Naive B cell (primary cell): ENCODE data around the gene MORC4. TPM values are rescaled to one million over a fixed set of nuclear protein-coding genes. Genes with fewer than 3 reads are reported as not detected.

Experiments used
- ATAC-seq, 2 donors: fragments of 150-1000 bp; cut with Tn5 transposase; 2 replicates each; pipeline ENCODE4 v1.10.0; 2021; ENCODE audit warnings: low read depth in 2 of 2, mild to moderate bottlenecking in 2 of 2, moderate library complexity in 2 of 2
- DNase-seq: peaks from one replicate; pipeline ENCODE4 v3.0.0; 2022
- H3K27ac Mint-ChIP-seq, 6 donors: one replicate each; pipeline ENCODE4 v1.8.0; 2020 to 2022; ENCODE audit warnings: mild to moderate bottlenecking in 6 of 6, mixed read lengths in 6 of 6, moderate library complexity in 5 of 6, inconsistent platforms in 2 of 6
- H3K27me3 Mint-ChIP-seq, 3 donors: one replicate each; pipeline ENCODE4 v1.8.0; 2021 to 2022; ENCODE audit warnings: mixed read lengths in 3 of 3, mild to moderate bottlenecking in 1 of 3
- H3K36me3 Mint-ChIP-seq, 2 donors: one replicate each; pipeline ENCODE4 v1.8.0; 2020 to 2022; ENCODE audit warnings: mixed read lengths in 2 of 2, inconsistent platforms in 1 of 2, mild to moderate bottlenecking in 1 of 2
- H3K4me1 Mint-ChIP-seq, 3 donors: one replicate each; pipeline ENCODE4 v1.8.0; 2020 to 2022; ENCODE audit warnings: mixed read lengths in 3 of 3, inconsistent platforms in 1 of 3, mild to moderate bottlenecking in 1 of 3, moderate library complexity in 1 of 3
- H3K4me3 Mint-ChIP-seq, 8 donors: one replicate each; pipeline ENCODE4 v1.8.0; 2020 to 2022; ENCODE audit warnings: mild to moderate bottlenecking in 8 of 8, mixed read lengths in 8 of 8, moderate library complexity in 8 of 8, inconsistent platforms in 2 of 8
- H3K9me3 Mint-ChIP-seq, 7 donors: one replicate each; pipeline ENCODE4 v1.8.0; 2020 to 2022; ENCODE audit warnings: mixed read lengths in 7 of 7, mild to moderate bottlenecking in 5 of 7, inconsistent platforms in 2 of 7, moderate library complexity in 1 of 7
- polyA plus RNA-seq, 6 donors: library from polyadenylated mRNA; unstranded; fragments of 300-500 nt; fragmentation: Illumina TruSeq; gene quantifications; one replicate each; pipeline ENCODE4 v1.2.3, GENCODE V29; 2021; ENCODE audit warnings: low read depth in 6 of 6

Gene MORC4
- polyA plus RNA-seq, 6 donors from 2014 or later = 0.14 to 4.3 (median 3.5) TPM

- DNase-seq = no peak
- H3K27me3 Mint-ChIP-seq = no peaks in the 10 kb centered on the region
Observed at GRCh38 chrX:106948641-106949040, 51.4 kb downstream of the MORC4 start.

GRCh38 chrX:106946464-106946863 lies 53.5 kb downstream of the MORC4 start:
- H3K27ac Mint-ChIP-seq = no peak overlapping the region
- H3K36me3 Mint-ChIP-seq = peaks cover 0 to 8% of the 10 kb centered on the region in 2 donors
- no peak for DNase-seq
- no peak for ATAC-seq
- no peaks in the 10 kb centered on the region for H3K27me3 Mint-ChIP-seq
- peaks cover 0 to 2% (median 0%) of the 10 kb centered on the region in 7 donors for H3K9me3 Mint-ChIP-seq
- H3K4me3 Mint-ChIP-seq = no peak overlapping the region
- H3K4me1 Mint-ChIP-seq = no peaks in the 10 kb centered on the region

More at GRCh38 chrX:106948641-106949040, 51.4 kb downstream of the MORC4 start:
- Mint-ChIP-seq H3K4me1 (no peaks in the 10 kb centered on the region), H3K9me3 (peaks cover 0 to 2% (median 0%) of the 10 kb centered on the region in 7 donors), H3K4me3 (no peak overlapping the region), H3K27ac (no peak overlapping the region), H3K36me3 (no peaks in the 10 kb centered on the region)
- ATAC-seq = no peak

- Mint-ChIP-seq H3K27ac (no peak overlapping the region), H3K36me3 (peaks cover 0 to 8% of the 10 kb centered on the region in 2 donors), H3K4me3 (no peak overlapping the region), H3K27me3 (no peaks in the 10 kb centered on the region), H3K4me1 (no peaks in the 10 kb centered on the region), H3K9me3 (peaks cover 0 to 2% (median 0%) of the 10 kb centered on the region in 7 donors)
- no peak for DNase-seq
- ATAC-seq = no peak
Observed at GRCh38 chrX:106940068-106940467, 59.9 kb downstream of the MORC4 start.

- no peak overlapping the region for H3K4me3 Mint-ChIP-seq
- no peaks in the 10 kb centered on the region for H3K27me3 Mint-ChIP-seq
- peaks cover 0 to 8% of the 10 kb centered on the region in 2 donors for H3K36me3 Mint-ChIP-seq
- no peak overlapping the region for H3K27ac Mint-ChIP-seq
- H3K4me1 Mint-ChIP-seq = no peaks in the 10 kb centered on the region
- ATAC-seq (no peak), DNase-seq (no peak)
- peaks cover 0 to 2% (median 0%) of the 10 kb centered on the region in 7 donors for H3K9me3 Mint-ChIP-seq
Observed at GRCh38 chrX:106939566-106939965, 60.4 kb downstream of the MORC4 start.

GRCh38 chrX:106936246-106936645 lies 63.8 kb downstream of the MORC4 start:
- no peaks in the 10 kb centered on the region for H3K4me1 Mint-ChIP-seq
- H3K27me3 Mint-ChIP-seq = no peaks in the 10 kb centered on the region
- DNase-seq = no peak
- peaks cover 0 to 2% (median 0%) of the 10 kb centered on the region in 7 donors for H3K9me3 Mint-ChIP-seq
- no peaks in the 10 kb centered on the region for H3K36me3 Mint-ChIP-seq
- no peak for ATAC-seq
- H3K4me3 Mint-ChIP-seq = no peak overlapping the region
- no peak overlapping the region for H3K27ac Mint-ChIP-seq

- no peak for ATAC-seq
- Mint-ChIP-seq H3K27ac (no peak overlapping the region), H3K36me3 (no peaks in the 10 kb centered on the region), H3K4me3 (no peak overlapping the region), H3K9me3 (peaks cover 0 to 2% (median 0%) of the 10 kb centered on the region in 7 donors), H3K27me3 (no peaks in the 10 kb centered on the region), H3K4me1 (no peaks in the 10 kb centered on the region)
- no peak for DNase-seq
Observed at GRCh38 chrX:106935175-106935574, 64.8 kb downstream of the MORC4 start.

GRCh38 chrX:106933538-106933961 lies 66.5 kb downstream of the MORC4 start:
- H3K4me3 Mint-ChIP-seq = no peak overlapping the region

GRCh38 chrX:106932960-106933537 lies 67.0 kb downstream of the MORC4 start:
- Mint-ChIP-seq H3K4me1 (no peaks in the 10 kb centered on the region), H3K27me3 (no peaks in the 10 kb centered on the region), H3K27ac (no peak overlapping the region), H3K4me3 (no peak overlapping the region), H3K9me3 (peaks cover 0 to 2% (median 0%) of the 10 kb centered on the region in 7 donors), H3K36me3 (no peaks in the 10 kb centered on the region)
- no peak for ATAC-seq
- no peak for DNase-seq

More at GRCh38 chrX:106933538-106933961, 66.5 kb downstream of the MORC4 start:
- no peak for DNase-seq
- Mint-ChIP-seq H3K9me3 (peaks cover 0 to 2% (median 0%) of the 10 kb centered on the region in 7 donors), H3K36me3 (no peaks in the 10 kb centered on the region), H3K27me3 (no peaks in the 10 kb centered on the region), H3K4me1 (no peaks in the 10 kb centered on the region), H3K27ac (no peak overlapping the region)
- no peak for ATAC-seq

- H3K4me1 Mint-ChIP-seq = no peaks in the 10 kb centered on the region
Observed at GRCh38 chrX:106932492-106932923, 67.5 kb downstream of the MORC4 start.

GRCh38 chrX:106931831-106932491 lies 68.1 kb downstream of the MORC4 start:
- Mint-ChIP-seq H3K36me3 (no peaks in the 10 kb centered on the region), H3K9me3 (peaks cover 0 to 2% (median 0%) of the 10 kb centered on the region in 7 donors), H3K4me1 (no peaks in the 10 kb centered on the region), H3K4me3 (no peak overlapping the region), H3K27ac (no peak overlapping the region), H3K27me3 (no peaks in the 10 kb centered on the region)
- DNase-seq = no peak
- no peak for ATAC-seq

More at GRCh38 chrX:106932492-106932923, 67.5 kb downstream of the MORC4 start:
- H3K9me3 Mint-ChIP-seq = peaks cover 0 to 2% (median 0%) of the 10 kb centered on the region in 7 donors
- no peak for ATAC-seq
- H3K4me3 Mint-ChIP-seq = no peak overlapping the region
- H3K27ac Mint-ChIP-seq = no peak overlapping the region
- no peak for DNase-seq
- H3K36me3 Mint-ChIP-seq = no peaks in the 10 kb centered on the region
- no peaks in the 10 kb centered on the region for H3K27me3 Mint-ChIP-seq

GRCh38 chrX:106928227-106928626 lies 71.8 kb downstream of the MORC4 start:
- Mint-ChIP-seq H3K27me3 (no peaks in the 10 kb centered on the region), H3K4me1 (no peaks in the 10 kb centered on the region), H3K36me3 (no peaks in the 10 kb centered on the region), H3K9me3 (peaks cover 0 to 2% (median 0%) of the 10 kb centered on the region in 7 donors), H3K4me3 (no peak overlapping the region), H3K27ac (no peak overlapping the region)
- ATAC-seq (no peak), DNase-seq (no peak)

GRCh38 chrX:106927700-106928099 lies 72.3 kb downstream of the MORC4 start:
- no peak for DNase-seq
- Mint-ChIP-seq H3K36me3 (no peaks in the 10 kb centered on the region), H3K27me3 (no peaks in the 10 kb centered on the region), H3K9me3 (peaks cover 0 to 2% (median 0%) of the 10 kb centered on the region in 7 donors), H3K27ac (no peak overlapping the region), H3K4me1 (no peaks in the 10 kb centered on the region), H3K4me3 (no peak overlapping the region)
- no peak for ATAC-seq

GRCh38 chrX:106927023-106927422 lies 73.0 kb downstream of the MORC4 start:
- peaks cover 0 to 2% (median 0%) of the 10 kb centered on the region in 7 donors for H3K9me3 Mint-ChIP-seq
- DNase-seq (no peak), ATAC-seq (no peak)
- no peaks in the 10 kb centered on the region for H3K27me3 Mint-ChIP-seq
- no peak overlapping the region for H3K4me3 Mint-ChIP-seq
- H3K4me1 Mint-ChIP-seq = no peaks in the 10 kb centered on the region
- H3K27ac Mint-ChIP-seq = no peak overlapping the region
- no peaks in the 10 kb centered on the region for H3K36me3 Mint-ChIP-seq

- H3K36me3 Mint-ChIP-seq = no peaks in the 10 kb centered on the region
- H3K27me3 Mint-ChIP-seq = peaks cover 3 to 17% (median 15%) of the 10 kb centered on the region in 3 donors
- no peaks in the 10 kb centered on the region for H3K4me1 Mint-ChIP-seq
- H3K9me3 Mint-ChIP-seq = peaks cover 0 to 1% (median 0%) of the 10 kb centered on the region in 7 donors
- ATAC-seq (no peak), DNase-seq (no peak)
- H3K27ac Mint-ChIP-seq = no peak overlapping the region
- no peak overlapping the region for H3K4me3 Mint-ChIP-seq
Observed at GRCh38 chrX:106921637-106922036, 78.4 kb downstream of the MORC4 start.
